ENCODE data around the gene DPH5.
"Not testable (repeated sequence)": the region's sequence is repeated elsewhere in the genome, so short reads cannot be mapped to it uniquely, and the experiment has no call there.

- TF ChIP-seq CTCF, POLR2A (IDR thresholded peaks at IDR 0.05): not testable (repeated sequence)
Observed at GRCh38 chr1:100946064-100946463, 79.5 kb downstream of the DPH5 start.
